HG02840 (cell line): ENCODE data around the gene TRAK1.

Experiments used
- ATAC-seq: cut with Tn5 transposase; IDR thresholded peaks from one replicate; pipeline ENCODE4 v1.9.1; 2021; ENCODE audit warnings: mild to moderate bottlenecking, moderate library complexity, moderate number of reproducible peaks; ENCODE audit not compliant: unreplicated experiment, low FRiP score

The TRAK1 gene

GRCh38 chr3:42265059-42265991 lies 174.2 kb downstream of the TRAK1 start:
- no peak for ATAC-seq

- no peak for ATAC-seq
Measured at GRCh38 chr3:42266085-42266484, 174.9 kb downstream of the TRAK1 start, which contains the start of gene CCK. CCK (minus strand) TSS chr3:42266185; CDS start chr3:42263630, 2,555 bp downstream.

GRCh38 chr3:42267878-42268277 lies 176.7 kb downstream of the TRAK1 start:
- no peak for ATAC-seq

GRCh38 chr3:42269647-42270046 lies 178.5 kb downstream of the TRAK1 start:
- no peak for ATAC-seq

GRCh38 chr3:42270561-42270960 lies 179.4 kb downstream of the TRAK1 start:
- no peak for ATAC-seq

- ATAC-seq, result no peak
Measured at GRCh38 chr3:42271786-42272185, 180.6 kb downstream of the TRAK1 start.

GRCh38 chr3:42273361-42273760 lies 182.2 kb downstream of the TRAK1 start:
- no peak for ATAC-seq

- ATAC-seq, result no peak
Measured at GRCh38 chr3:42274266-42274665, 183.1 kb downstream of the TRAK1 start.

GRCh38 chr3:42275217-42275616 lies 184.1 kb downstream of the TRAK1 start:
- no peak for ATAC-seq
